HG03439 (cell line): ENCODE results near the gene NAT10.

Experiments
- ATAC-seq: cut with Tn5 transposase; IDR thresholded peaks from one replicate; pipeline ENCODE4 v1.9.1; 2021; ENCODE audit warnings: mild to moderate bottlenecking, moderate library complexity; ENCODE audit not compliant: unreplicated experiment

The NAT10 gene

DNA sequence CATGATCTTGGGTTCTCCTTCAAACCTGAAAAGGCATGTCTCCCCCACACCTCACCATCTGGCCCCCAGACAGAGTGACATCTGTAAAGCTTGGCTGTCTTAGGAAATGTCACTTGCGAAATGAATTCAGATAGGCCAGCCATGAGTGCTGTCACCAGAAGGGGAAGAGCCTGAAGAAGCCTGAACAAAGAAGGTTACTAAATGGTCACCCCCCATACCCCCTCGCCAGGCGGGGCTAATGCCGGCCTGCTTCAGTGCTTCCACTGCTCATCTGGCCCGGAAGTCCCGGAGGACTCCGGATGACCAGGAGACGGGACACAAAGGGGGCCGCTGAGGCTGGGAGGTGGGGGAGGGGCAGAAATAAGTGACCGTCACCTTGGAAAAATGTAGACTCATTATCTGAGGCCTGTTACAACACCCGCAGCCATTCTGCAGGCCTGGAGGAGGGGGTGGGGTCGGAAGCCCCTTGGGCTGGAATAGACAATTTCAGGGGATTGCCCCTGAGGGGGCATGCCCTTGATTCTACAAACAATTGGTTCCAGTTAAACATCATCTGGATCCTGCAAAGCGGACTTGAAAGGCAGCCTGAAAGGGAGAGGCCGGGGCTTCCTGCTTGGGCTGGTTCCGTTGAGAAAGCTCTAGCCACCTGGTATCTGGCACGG lies 43.2 kb downstream of the NAT10 start:
- no peak for ATAC-seq

DNA sequence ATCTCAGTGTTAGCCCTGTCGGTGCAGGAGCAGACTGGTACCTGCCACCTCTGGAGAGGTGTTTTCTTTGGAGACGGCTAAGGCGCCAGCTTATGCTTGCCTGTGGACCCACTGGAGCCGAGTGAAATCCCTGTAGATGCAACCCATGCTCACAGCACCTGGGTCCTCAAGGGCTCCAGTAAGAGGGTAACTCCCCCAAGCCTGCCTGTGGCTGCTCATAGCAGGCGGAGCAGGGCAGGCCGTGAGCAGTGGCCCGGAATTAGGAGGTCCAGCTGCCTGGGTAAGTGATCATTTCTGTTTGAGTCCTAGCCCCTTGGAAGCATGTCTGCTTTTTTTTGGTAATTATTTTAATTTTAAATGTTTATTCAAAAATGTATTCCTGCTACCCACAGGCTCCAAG lies 43.8 kb downstream of the NAT10 start:
- no peak for ATAC-seq

GRCh38 chr11:34149786-34150185 lies 44.4 kb downstream of the NAT10 start:
- no peak for ATAC-seq

GRCh38 chr11:34150494-34151151 lies 45.2 kb downstream of the NAT10 start:
- no peak for ATAC-seq

- no peak for ATAC-seq
Measured at GRCh38 chr11:34151166-34151565, 45.7 kb downstream of the NAT10 start.

DNA sequence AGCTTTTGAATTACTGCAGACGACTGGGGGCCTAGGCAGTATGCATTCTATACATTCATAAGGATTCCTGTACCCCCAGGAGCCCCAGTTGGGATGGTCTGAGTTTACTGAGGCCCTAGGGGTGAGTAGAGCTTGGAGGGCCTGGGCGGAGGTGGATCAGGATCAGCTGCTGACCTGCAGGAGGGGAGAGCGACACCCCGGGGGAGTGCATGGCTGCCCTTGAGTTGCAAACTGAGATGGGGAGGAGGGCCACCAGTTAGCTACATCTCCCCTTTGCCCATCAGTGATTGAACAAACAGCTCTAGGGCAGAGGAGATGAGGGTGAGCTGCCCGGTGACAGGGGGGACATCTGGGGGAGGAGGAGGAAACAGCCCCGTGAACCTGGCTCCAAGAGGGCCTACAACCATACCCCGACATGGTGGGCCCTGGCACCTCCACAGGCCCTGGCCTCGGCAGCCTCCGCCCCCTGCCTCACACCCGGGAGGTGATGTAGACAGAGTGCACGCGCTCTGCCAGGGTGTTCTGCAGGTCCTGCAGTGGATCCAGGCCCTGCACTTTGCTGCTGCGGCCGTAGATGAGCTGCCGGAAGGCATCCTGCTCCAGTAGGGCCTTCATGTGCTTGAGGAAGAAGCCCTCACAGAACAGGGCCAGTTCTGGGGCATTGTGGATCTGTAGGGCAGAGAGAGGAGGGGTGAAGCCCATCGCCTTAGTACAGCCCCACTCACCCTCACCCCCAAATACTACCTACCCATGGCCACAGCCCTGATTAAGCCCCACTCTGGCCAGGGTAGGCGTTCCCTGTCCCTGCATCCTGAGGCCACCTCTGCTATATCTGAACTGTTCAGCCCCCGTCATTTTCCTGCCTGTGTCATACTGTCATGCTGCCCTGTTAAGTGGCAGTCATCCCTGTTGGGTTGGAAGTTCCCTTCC lies 46.8 kb downstream of the NAT10 start:
- ATAC-seq, result no peak

DNA sequence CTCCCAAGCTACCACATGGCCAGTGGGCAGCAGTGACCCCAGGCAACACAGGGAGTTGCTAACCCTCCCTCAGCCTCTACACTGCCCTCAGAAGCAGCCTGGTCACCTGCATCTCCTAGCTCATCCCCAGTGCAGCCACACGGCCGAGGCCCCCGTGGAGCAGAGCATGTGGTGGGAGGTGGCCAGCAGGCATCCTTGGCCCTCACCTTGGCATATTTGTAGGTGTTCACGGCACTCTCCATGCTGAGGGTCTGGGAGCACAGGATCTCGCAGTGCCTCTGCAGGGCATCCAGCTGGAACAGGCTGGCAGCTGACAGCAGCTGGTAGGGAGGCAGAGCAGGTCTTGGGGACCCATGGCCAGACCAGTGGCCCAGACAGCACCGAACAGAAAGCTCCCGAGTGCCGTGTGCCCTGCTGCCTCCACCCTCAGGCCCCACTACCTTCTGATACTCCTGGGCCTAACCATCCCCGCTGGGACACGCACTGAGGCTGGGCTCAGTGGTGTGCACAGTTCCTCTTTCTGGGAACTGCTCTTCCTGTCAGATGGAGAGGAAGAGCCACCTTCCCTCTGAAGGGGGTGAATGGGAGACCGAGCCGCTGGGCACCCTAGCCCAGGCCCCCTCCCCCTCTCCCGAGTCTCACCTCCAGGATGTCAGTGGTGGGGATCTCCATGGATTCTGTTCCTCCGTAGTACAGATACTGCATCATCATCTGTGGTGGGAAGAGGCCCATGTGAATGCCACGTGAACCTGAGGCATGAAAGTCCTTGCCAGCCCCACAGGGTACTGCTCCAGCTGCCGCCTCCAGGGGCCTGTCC lies 48.8 kb downstream of the NAT10 start:
- no peak for ATAC-seq

GRCh38 chr11:34155057-34155756 lies 49.8 kb downstream of the NAT10 start:
- no peak for ATAC-seq

DNA sequence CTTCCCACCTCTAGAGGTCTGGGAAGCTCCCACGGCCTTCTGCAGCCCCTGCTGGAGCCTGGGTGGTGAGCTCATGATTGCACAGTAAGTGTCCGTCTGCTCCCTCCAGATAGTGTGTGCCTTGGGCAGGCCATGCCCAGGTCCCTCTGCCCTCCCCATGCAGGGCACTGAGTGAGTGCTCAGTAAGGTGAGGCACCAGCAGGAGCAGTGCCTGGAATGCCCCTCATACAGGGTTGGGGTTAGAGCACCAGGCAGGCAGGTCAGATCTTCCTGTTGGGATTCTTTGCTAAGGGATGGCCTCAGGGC lies 50.3 kb downstream of the NAT10 start:
- no peak for ATAC-seq

- no peak for ATAC-seq
Measured at GRCh38 chr11:34157163-34157562, 51.7 kb downstream of the NAT10 start.

GRCh38 chr11:34158661-34159060 lies 53.2 kb downstream of the NAT10 start:
- ATAC-seq, result no peak

- no peak for ATAC-seq
Measured at GRCh38 chr11:34160049-34160721, 54.8 kb downstream of the NAT10 start.

DNA sequence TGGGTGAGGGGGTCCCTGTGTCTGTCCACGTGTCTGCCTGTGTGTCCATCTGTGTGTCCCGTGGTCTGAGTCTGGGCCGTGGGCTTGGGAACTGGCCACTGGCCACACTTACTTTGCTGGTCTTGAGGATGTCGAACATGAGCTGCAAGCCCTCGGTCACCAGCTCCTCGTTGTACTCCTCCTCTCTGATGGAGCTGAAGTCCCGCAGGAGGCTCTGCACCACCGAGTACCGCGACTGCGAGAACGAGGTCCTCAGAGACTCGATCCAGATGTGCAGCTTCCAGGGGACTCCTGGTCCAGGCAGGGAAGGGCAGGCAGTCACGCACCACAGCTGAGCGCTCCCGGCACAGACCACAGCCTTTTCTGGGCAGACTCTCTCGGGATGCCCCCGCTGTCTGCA lies 55.4 kb downstream of the NAT10 start:
- no peak for ATAC-seq

DNA sequence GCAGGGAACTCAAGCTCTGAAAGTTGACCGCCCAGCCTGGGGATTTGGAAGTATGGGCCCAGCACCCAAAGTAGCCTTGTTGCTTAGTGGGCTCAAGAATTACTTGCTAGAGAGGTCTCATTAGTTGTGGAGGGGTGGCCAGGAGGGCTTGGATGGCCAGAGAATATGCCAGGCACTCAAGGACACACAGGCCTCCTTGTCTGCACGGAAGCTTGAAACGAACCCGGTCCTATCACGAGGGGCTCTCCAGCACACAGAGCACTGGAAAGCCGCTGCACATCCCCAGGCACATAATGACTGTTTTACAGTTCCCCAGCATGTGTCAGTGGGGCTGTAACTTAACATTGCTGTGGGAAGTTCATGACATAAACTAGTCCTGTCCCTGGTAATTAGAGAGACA lies 55.9 kb downstream of the NAT10 start:
- no peak for ATAC-seq

DNA sequence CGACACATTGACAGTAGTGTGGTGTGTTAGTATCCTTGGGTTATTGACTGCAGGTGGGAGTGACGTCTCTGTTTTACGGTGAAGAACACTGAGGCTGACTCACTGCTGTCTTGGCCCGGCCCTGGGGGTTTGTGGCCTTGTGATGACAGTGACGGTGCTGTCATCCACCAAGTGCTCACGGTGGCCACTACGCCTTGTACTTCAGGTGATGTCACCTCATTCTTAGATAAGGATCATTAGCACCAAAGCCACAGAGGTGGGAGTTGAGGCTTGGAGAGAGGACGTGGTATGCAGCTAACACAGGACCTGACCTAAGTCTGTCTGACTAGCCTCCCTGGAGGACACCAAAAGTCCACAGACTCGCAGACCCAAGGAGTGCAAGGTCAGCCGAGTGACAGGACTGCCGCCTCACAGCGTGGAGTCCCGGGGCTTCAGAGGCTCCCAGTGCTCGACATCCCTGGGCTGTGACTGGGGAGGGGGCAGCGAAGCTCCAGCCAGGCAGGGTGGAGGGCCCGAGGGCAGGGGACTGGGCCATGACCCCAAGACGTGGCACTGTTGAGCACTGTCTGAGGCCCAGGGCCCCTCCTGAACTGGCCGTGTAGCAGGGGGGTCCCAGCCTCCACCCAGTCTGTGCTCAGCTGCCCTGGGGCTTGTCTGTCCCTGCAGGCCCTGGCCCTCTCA lies 56.5 kb downstream of the NAT10 start:
- no peak for ATAC-seq

DNA sequence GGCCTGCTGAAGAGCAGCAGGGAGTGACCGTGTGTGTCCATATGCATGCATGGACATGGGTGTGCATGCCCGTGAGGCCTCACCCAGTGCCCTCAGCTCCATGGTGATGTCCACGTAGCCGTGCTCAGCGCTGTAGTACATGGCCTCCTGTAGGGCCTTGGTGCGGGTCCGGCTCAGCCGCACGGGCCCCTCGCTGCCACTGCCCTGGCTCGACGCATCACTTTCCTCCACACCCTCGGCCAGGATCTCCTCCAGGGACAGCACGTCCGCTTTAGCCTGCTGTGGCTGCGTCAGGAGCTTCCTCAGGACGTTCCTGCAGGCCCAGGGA lies 57.0 kb downstream of the NAT10 start:
- ATAC-seq, result no peak

DNA sequence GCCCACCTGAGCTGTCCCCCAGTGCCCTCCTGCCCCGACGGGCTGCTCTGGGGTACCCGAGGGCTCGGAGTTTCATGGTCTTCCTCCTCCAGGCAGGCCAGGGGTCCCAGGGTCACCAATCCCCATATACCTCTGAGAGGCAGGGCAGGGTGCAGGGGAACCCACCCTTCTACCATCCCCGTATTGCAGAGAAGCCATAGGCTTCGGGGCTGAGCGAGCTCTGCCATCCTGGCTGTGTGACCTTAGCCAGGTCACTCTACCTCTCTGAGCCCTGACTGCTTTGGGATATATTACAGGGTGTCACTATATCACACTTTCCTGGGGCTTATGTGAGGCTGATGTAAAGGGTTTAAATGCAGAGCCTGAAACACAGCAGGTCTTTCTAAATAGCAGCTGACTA lies 57.4 kb downstream of the NAT10 start:
- no peak for ATAC-seq

GRCh38 chr11:34165121-34165520 lies 59.7 kb downstream of the NAT10 start:
- no peak for ATAC-seq

DNA sequence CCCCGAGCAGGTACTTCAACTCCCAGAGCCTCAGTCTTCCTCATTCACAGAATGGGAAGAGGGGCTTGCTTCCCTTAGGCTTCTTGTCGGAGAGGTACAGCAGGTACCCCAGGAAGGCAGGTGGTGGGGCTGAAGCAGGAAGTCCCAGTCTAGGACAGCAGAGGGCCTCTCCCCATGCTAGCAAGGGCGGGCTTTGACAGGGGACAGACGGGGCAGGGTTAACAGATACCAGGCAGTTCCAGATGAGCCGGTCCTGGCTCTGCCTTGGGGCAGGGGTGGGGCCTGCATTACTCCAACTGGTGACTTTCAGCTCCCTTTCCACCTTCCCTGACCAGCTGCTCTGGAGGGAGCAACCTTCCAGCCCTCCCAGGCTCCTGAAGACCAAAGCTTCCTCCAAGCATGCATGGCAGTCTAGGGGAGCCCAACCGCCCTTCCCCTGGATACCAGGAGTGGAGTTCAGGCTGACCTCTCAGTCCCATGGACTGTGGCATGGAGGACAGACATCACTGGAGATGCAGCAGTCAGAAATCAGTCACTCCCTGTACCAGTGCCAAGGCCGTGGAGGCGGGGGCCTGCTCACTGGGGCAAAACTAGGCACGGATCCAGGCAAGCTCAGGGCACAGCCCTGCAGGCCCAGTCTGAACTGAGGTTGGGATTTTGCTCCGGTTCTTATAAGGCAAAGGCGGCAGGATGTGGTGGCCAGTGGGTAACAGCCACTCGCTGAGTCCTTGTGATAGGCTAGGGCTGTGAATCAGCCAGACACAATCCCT lies 60.5 kb downstream of the NAT10 start:
- ATAC-seq, result no peak
